ENCODE results near the gene RABGEF1. TPM values are rescaled to one million over a fixed set of nuclear protein-coding genes. Genes with fewer than 3 reads are reported as not detected.
A peak's percentile ranks its signal among the peaks of the same experiment; 100 is the strongest.
"Not testable (repeated sequence)": the region's sequence is repeated elsewhere in the genome, so short reads cannot be mapped to it uniquely, and the experiment has no call there.

Gene RABGEF1
- total RNA-seq, 1 donor from 2014 or later: 33.2 TPM

GRCh38 chr7:66804001-66804400, 63.5 kb downstream of the RABGEF1 start:
- H3K27me3 ChIP-seq (ENCODE audit: insufficient read depth, low read length): no peaks in the 10 kb centered on the region
- no peaks in the 10 kb centered on the region for H3K9me3 ChIP-seq (ENCODE audit: insufficient read depth, low read depth, low read length)
- H3K27ac ChIP-seq (ENCODE audit: low read depth, low read length): no peak overlapping the region
- Mint-ChIP-seq H3K4me3 (ENCODE audit: unreplicated experiment) (no peak overlapping the region), H3K27ac (ENCODE audit: unreplicated experiment) (no peak overlapping the region), H3K4me1 (ENCODE audit: low read depth, unreplicated experiment) (no peaks in the 10 kb centered on the region), H3K27me3 (ENCODE audit: low read depth, unreplicated experiment) (no peaks in the 10 kb centered on the region), H3K9me3 (ENCODE audit: unreplicated experiment) (no peaks in the 10 kb centered on the region), H3K36me3 (ENCODE audit: low read depth, unreplicated experiment) (peaks cover 22% of the 10 kb centered on the region)
- H4K20me1 ChIP-seq (ENCODE audit: insufficient read depth, low read length): peaks cover 13% of the 10 kb centered on the region
- H3K36me3 ChIP-seq (ENCODE audit: insufficient read depth, low read length): peaks cover 56% of the 10 kb centered on the region
- no peaks in the 10 kb centered on the region for H3K4me1 ChIP-seq (ENCODE audit: insufficient read depth, low read length)
- no peak overlapping the region for H3K9ac ChIP-seq (ENCODE audit: low read length)
- no peak for FAIRE-seq
- TF ChIP-seq CTCF (IDR thresholded peaks at IDR 0.05; ENCODE audit: insufficient read depth, low read depth, low read length) (no peak), EZH2 (IDR thresholded peaks at IDR 0.05; ENCODE audit: insufficient read depth, low read length) (no peak)
- H3K4me2 ChIP-seq (ENCODE audit: low read length): no peak overlapping the region
- no peak overlapping the region for H2AFZ ChIP-seq (ENCODE audit: low read depth, low read length)
- H3K79me2 ChIP-seq (ENCODE audit: insufficient read depth, low read length): no peaks in the 10 kb centered on the region
- H3K4me3 ChIP-seq (ENCODE audit: insufficient read depth, low read depth, low read length): no peak overlapping the region
- peak; percentile 34 for DNase-seq (ENCODE audit: low read depth)

GRCh38 chr7:66807736-66808135, 67.2 kb downstream of the RABGEF1 start:
- DNase-seq (ENCODE audit: low read depth) (no peak), FAIRE-seq (no peak)
- H3K27me3 ChIP-seq (ENCODE audit: insufficient read depth, low read length): no peaks in the 10 kb centered on the region
- no peaks in the 10 kb centered on the region for H3K4me1 ChIP-seq (ENCODE audit: insufficient read depth, low read length)
- no peaks in the 10 kb centered on the region for H3K9me3 ChIP-seq (ENCODE audit: insufficient read depth, low read depth, low read length)
- no peak overlapping the region for H3K4me2 ChIP-seq (ENCODE audit: low read length)
- no peak overlapping the region for H3K4me3 ChIP-seq (ENCODE audit: insufficient read depth, low read depth, low read length)
- TF ChIP-seq EZH2 (IDR thresholded peaks at IDR 0.05; ENCODE audit: insufficient read depth, low read length): no peak
- TF ChIP-seq CTCF (IDR thresholded peaks at IDR 0.05; ENCODE audit: insufficient read depth, low read depth, low read length): no peak
- H3K9me3 Mint-ChIP-seq (ENCODE audit: unreplicated experiment): no peaks in the 10 kb centered on the region
- no peak overlapping the region for H3K9ac ChIP-seq (ENCODE audit: low read length)
- no peaks in the 10 kb centered on the region for H3K79me2 ChIP-seq (ENCODE audit: insufficient read depth, low read length)
- H4K20me1 ChIP-seq (ENCODE audit: insufficient read depth, low read length): peaks cover 11% of the 10 kb centered on the region
- H3K36me3 ChIP-seq (ENCODE audit: insufficient read depth, low read length): peaks cover 59% of the 10 kb centered on the region
- H3K27ac Mint-ChIP-seq (ENCODE audit: unreplicated experiment): peak overlapping the region; percentile 43
- no peak overlapping the region for H3K27ac ChIP-seq (ENCODE audit: low read depth, low read length)
- H2AFZ ChIP-seq (ENCODE audit: low read depth, low read length): no peak overlapping the region
- H3K36me3 Mint-ChIP-seq (ENCODE audit: low read depth, unreplicated experiment): peaks cover 15% of the 10 kb centered on the region
- no peaks in the 10 kb centered on the region for H3K4me1 Mint-ChIP-seq (ENCODE audit: low read depth, unreplicated experiment)
- H3K27me3 Mint-ChIP-seq (ENCODE audit: low read depth, unreplicated experiment): no peaks in the 10 kb centered on the region
- no peak overlapping the region for H3K4me3 Mint-ChIP-seq (ENCODE audit: unreplicated experiment)

- H3K4me3 ChIP-seq (ENCODE audit: insufficient read depth, low read depth, low read length): no peak overlapping the region
- H3K9ac ChIP-seq (ENCODE audit: low read length): no peak overlapping the region
- FAIRE-seq (no peak), DNase-seq (ENCODE audit: low read depth) (no peak)
- H3K27ac ChIP-seq (ENCODE audit: low read depth, low read length): no peak overlapping the region
- Mint-ChIP-seq H3K36me3 (ENCODE audit: low read depth, unreplicated experiment) (peaks cover 18% of the 10 kb centered on the region), H3K27ac (ENCODE audit: unreplicated experiment) (no peak overlapping the region), H3K27me3 (ENCODE audit: low read depth, unreplicated experiment) (no peaks in the 10 kb centered on the region), H3K4me1 (ENCODE audit: low read depth, unreplicated experiment) (no peaks in the 10 kb centered on the region), H3K9me3 (ENCODE audit: unreplicated experiment) (peaks cover 2% of the 10 kb centered on the region), H3K4me3 (ENCODE audit: unreplicated experiment) (no peak overlapping the region)
- no peaks in the 10 kb centered on the region for H3K79me2 ChIP-seq (ENCODE audit: insufficient read depth, low read length)
- no peaks in the 10 kb centered on the region for H3K4me1 ChIP-seq (ENCODE audit: insufficient read depth, low read length)
- no peaks in the 10 kb centered on the region for H3K27me3 ChIP-seq (ENCODE audit: insufficient read depth, low read length)
- H3K36me3 ChIP-seq (ENCODE audit: insufficient read depth, low read length): peaks cover 46% of the 10 kb centered on the region
- no peak for TF ChIP-seq CTCF (IDR thresholded peaks at IDR 0.05; ENCODE audit: insufficient read depth, low read depth, low read length)
- no peak for TF ChIP-seq EZH2 (IDR thresholded peaks at IDR 0.05; ENCODE audit: insufficient read depth, low read length)
- H2AFZ ChIP-seq (ENCODE audit: low read depth, low read length): no peak overlapping the region
- H3K9me3 ChIP-seq (ENCODE audit: insufficient read depth, low read depth, low read length): no peaks in the 10 kb centered on the region
- H3K4me2 ChIP-seq (ENCODE audit: low read length): no peak overlapping the region
- H4K20me1 ChIP-seq (ENCODE audit: insufficient read depth, low read length): peaks cover 11% of the 10 kb centered on the region
These were observed 70.2 kb downstream of the RABGEF1 start for GRCh38 chr7:66810716-66811115.

- not testable (repeated sequence) for H3K27me3 ChIP-seq (ENCODE audit: insufficient read depth, low read length); H3K4me1 ChIP-seq (ENCODE audit: insufficient read depth, low read length); H3K4me3 Mint-ChIP-seq (ENCODE audit: unreplicated experiment); H3K27ac Mint-ChIP-seq (ENCODE audit: unreplicated experiment); H3K9me3 Mint-ChIP-seq (ENCODE audit: unreplicated experiment); H3K4me3 ChIP-seq (ENCODE audit: insufficient read depth, low read depth, low read length); H2AFZ ChIP-seq (ENCODE audit: low read depth, low read length); H3K27ac ChIP-seq (ENCODE audit: low read depth, low read length); H3K4me1 Mint-ChIP-seq (ENCODE audit: low read depth, unreplicated experiment); H3K79me2 ChIP-seq (ENCODE audit: insufficient read depth, low read length); H3K9me3 ChIP-seq (ENCODE audit: insufficient read depth, low read depth, low read length); H3K4me2 ChIP-seq (ENCODE audit: low read length); H4K20me1 ChIP-seq (ENCODE audit: insufficient read depth, low read length); H3K9ac ChIP-seq (ENCODE audit: low read length); H3K27me3 Mint-ChIP-seq (ENCODE audit: low read depth, unreplicated experiment); FAIRE-seq; DNase-seq (ENCODE audit: low read depth)
- peaks cover 14% of the 10 kb centered on the region for H3K36me3 ChIP-seq (ENCODE audit: insufficient read depth, low read length)
- peaks cover 10% of the 10 kb centered on the region for H3K36me3 Mint-ChIP-seq (ENCODE audit: low read depth, unreplicated experiment)
These were observed 74.8 kb downstream of the RABGEF1 start for GRCh38 chr7:66815186-66815875.

All from astrocyte (in vitro differentiated cells and primary cell).